Thymus (tissue), 11 donors: ENCODE data around the gene SEZ6. TPM values are rescaled to one million over a fixed set of nuclear protein-coding genes. Genes with fewer than 3 reads are reported as not detected.

Source experiments
- DNase-seq, 9 donors: peaks; one replicate each; pipeline ENCODE4 v3.0.0-alpha.2; 2013; ENCODE audit warnings: low spot score in 9 of 9, low read depth in 6 of 9, missing footprints in 1 of 9
- H3K27ac ChIP-seq, 2 donors: one replicate each; pipeline ENCODE4 v1.5.1; 2013; ENCODE audit warnings: control low read depth in 1 of 2, low read depth in 1 of 2, low read length in 1 of 2, mild to moderate bottlenecking in 1 of 2, moderate library complexity in 1 of 2
- H3K27me3 ChIP-seq, 2 donors: one replicate each; pipeline ENCODE4 v1.5.1; 2013; ENCODE audit warnings: low read length in 1 of 2; ENCODE audit not compliant: control insufficient read depth in 2 of 2, insufficient read depth in 1 of 2
- H3K36me3 ChIP-seq, 2 donors: one replicate each; pipeline ENCODE4 v1.5.1; 2013; ENCODE audit warnings: low read length in 1 of 2, mild to moderate bottlenecking in 1 of 2, moderate library complexity in 1 of 2; ENCODE audit not compliant: control insufficient read depth in 2 of 2, insufficient read depth in 2 of 2
- H3K4me1 ChIP-seq, 2 donors: one replicate each; pipeline ENCODE4 v1.5.1; 2013; ENCODE audit warnings: low read length in 2 of 2; ENCODE audit not compliant: control insufficient read depth in 2 of 2, insufficient read depth in 2 of 2
- H3K4me3 ChIP-seq, 2 donors: one replicate each; pipeline ENCODE4 v1.5.1; 2013; ENCODE audit warnings: low read length in 2 of 2, control low read depth in 1 of 2, mild to moderate bottlenecking in 1 of 2
- H3K9me3 ChIP-seq, 2 donors: one replicate each; pipeline ENCODE4 v1.5.1; 2013; ENCODE audit warnings: low read length in 1 of 2, mild to moderate bottlenecking in 1 of 2; ENCODE audit not compliant: control insufficient read depth in 2 of 2, insufficient read depth in 1 of 2
- whole genome bisulfite sequencing: extraction: QIAGEN DNeasy Blood & Tissue Kit; methylation state at CpG from one replicate; pipeline ENCODE4 v1.1.7; 2013; 5-methylcytosine and 5-hydroxymethylcytosine counted together
- polyA plus RNA-seq: library from polyadenylated mRNA; stranded (reverse); fragments of 200-250 nt; gene quantifications from one replicate; pipeline ENCODE4 v1.2.3, GENCODE V29; 2013
- total RNA-seq: library from RNA; stranded (reverse); fragments of 120-200 nt; gene quantifications from one replicate; pipeline ENCODE4 v1.2.4, GENCODE V29; 2013
- donor health status: healthy.

The SEZ6 gene
- total and polyA plus RNA-seq, 2 donors = 0.09 to 0.48 TPM

DNA sequence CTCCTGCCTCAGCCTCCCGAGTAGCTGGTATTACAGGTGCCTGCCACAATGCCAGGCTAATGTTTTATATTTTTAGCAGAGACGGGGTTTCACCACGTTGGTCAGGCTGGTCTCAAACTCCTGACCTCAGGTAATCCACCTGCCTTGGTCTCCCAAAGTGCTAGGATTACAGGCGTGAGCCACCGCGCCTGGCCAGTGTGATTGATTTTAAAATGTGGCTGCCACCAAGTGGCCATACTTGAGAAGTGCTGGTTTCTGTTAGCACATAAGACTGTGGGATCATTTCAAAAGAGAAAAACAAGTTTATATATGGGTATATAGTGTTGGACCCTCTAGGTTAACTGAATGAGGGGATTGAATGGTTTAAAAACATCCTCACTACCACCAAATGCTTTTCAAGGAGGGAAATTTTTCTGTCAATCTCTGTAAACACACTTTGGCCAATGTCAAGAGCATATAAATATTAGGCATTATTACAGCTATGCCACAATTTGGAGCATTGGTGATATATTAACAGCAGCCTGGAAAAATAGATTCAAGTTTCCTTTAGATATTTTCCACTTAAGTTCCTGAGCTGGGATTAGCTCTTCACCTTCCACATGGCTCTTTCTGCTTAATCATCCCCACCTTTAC lies 89.4 kb downstream of the SEZ6 start:
- no peaks in the 10 kb centered on the region for H3K27me3 ChIP-seq
- H3K27ac ChIP-seq = no peak overlapping the region
- H3K4me3 ChIP-seq = no peak overlapping the region
- peaks cover 88 to 93% of the 10 kb centered on the region in 2 donors for H3K36me3 ChIP-seq
- no peaks in the 10 kb centered on the region for H3K4me1 ChIP-seq
- WGBS = 79% methylated on average over 6 of the region's 6 CpGs
- DNase-seq = peak in 2 of 9 donors; percentile 28 to 48
- no peaks in the 10 kb centered on the region for H3K9me3 ChIP-seq

DNA sequence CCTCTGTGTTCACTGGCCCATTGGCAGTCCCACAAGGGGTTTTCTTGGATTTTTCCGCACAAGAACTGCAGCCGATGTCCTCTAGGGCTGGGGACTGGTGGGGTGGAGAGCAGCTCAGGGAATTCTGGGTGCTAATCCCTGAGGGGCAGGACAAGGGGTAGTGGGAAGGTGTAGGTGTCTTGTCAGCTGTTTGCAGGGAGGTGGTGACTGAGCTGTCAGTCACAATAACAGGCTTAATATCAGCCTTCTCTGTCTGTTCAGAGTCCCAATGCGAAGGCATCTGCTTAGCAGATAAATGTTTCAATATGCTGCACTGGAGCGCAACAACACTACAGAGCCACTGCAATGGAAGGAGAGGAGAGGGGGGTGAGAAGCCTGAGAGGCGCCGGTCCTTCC lies 92.9 kb downstream of the SEZ6 start:
- DNase-seq = no peak
- 98% methylated on average over 6 of the region's 6 CpGs for whole genome bisulfite sequencing
- H3K4me1 ChIP-seq = no peaks in the 10 kb centered on the region
- H3K27ac ChIP-seq = no peak overlapping the region
- H3K36me3 ChIP-seq = peaks cover 95 to 99% of the 10 kb centered on the region in 2 donors
- no peaks in the 10 kb centered on the region for H3K27me3 ChIP-seq
- H3K9me3 ChIP-seq = no peaks in the 10 kb centered on the region
- H3K4me3 ChIP-seq = no peak overlapping the region

DNA sequence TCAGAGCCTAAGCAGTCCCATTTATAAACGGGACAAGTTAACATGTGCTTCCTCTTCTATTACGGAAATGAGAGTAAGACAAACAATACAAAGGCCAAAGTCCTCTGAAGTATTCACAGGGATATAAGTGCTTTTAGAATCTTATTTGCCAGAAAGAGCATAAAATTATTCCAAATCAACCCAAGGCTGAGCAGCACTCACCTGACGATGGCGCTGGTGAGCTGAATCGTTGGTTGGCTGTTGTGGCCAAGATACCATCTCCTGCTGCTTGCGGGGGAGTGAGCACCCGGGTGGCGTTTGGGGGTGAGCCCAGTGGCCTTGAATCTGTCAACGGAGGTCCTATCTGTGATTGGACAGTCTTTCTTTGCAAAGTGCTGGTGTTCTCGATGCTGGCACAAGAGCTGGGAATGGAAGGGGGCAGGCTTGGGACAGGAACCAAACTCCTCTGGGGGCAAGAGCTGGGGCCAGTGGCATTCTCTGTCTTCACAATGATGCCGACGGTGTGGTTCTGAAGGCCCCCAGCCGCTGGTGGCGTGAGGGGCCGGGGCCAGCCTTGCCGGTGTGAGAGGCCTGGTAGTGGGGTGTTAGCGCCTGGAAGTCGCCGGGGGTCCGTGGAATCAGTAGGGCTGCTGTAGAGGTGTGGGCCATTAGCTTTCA lies 93.4 kb downstream of the SEZ6 start:
- no peak for DNase-seq
- WGBS = 95% methylated on average over 20 of the region's 20 CpGs

GRCh38 chr17:28911411-28912045 lies 94.3 kb downstream of the SEZ6 start:
- H3K4me3 ChIP-seq = no peak overlapping the region
- no peaks in the 10 kb centered on the region for H3K27me3 ChIP-seq
- no peak for DNase-seq
- peaks cover 95 to 98% of the 10 kb centered on the region in 2 donors for H3K36me3 ChIP-seq
- 98% methylated on average over 13 of the region's 13 CpGs for WGBS
- no peaks in the 10 kb centered on the region for H3K4me1 ChIP-seq
- no peak overlapping the region for H3K27ac ChIP-seq
- H3K9me3 ChIP-seq = no peaks in the 10 kb centered on the region

More for the DNA sequence above, 93.4 kb downstream of the SEZ6 start:
- H3K27ac ChIP-seq = no peak overlapping the region
- H3K36me3 ChIP-seq = peaks cover 95 to 99% of the 10 kb centered on the region in 2 donors
- no peaks in the 10 kb centered on the region for H3K4me1 ChIP-seq
- no peaks in the 10 kb centered on the region for H3K27me3 ChIP-seq
- H3K4me3 ChIP-seq = no peak overlapping the region
- no peaks in the 10 kb centered on the region for H3K9me3 ChIP-seq

DNA sequence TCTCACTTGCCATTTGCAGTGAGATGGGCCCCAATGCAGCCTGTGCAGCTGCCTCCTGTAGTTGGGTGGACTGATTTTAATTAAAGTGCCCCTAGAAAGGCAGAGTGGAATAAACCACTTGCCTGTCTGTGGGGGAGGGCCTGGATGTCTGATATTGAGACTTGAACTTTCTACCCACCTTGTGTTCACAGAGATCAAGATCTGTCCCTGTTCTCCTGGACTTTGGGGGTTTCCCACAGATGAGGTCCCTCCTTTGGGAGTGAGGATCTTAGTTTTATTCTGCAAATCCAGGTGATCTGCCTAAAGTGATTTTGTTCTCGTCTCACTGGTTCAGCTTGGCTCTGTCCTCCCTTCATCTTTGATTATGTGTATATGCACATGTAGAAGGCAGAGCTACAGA lies 95.3 kb downstream of the SEZ6 start:
- Histone ChIP-seq H3K4me3 (no peak overlapping the region), H3K4me1 (no peaks in the 10 kb centered on the region), H3K27ac (no peak overlapping the region), H3K9me3 (no peaks in the 10 kb centered on the region), H3K36me3 (peaks cover 94 to 98% of the 10 kb centered on the region in 2 donors), H3K27me3 (no peaks in the 10 kb centered on the region)
- 98% methylated on average over 1 of the region's 1 CpG for WGBS
- no peak for DNase-seq

- Histone ChIP-seq H3K4me3 (no peak overlapping the region), H3K36me3 (peaks cover 78 to 89% of the 10 kb centered on the region in 2 donors), H3K27me3 (no peaks in the 10 kb centered on the region), H3K4me1 (no peaks in the 10 kb centered on the region), H3K9me3 (no peaks in the 10 kb centered on the region), H3K27ac (no peak overlapping the region)
- 97% methylated on average over 6 of the region's 6 CpGs for WGBS
- DNase-seq = no peak
These were observed 97.1 kb downstream of the SEZ6 start for GRCh38 chr17:28908640-28909167.

GRCh38 chr17:28907709-28908475 lies 97.9 kb downstream of the SEZ6 start:
- no peak for DNase-seq
- Histone ChIP-seq H3K9me3 (no peaks in the 10 kb centered on the region), H3K27me3 (no peaks in the 10 kb centered on the region), H3K4me1 (peaks cover 0 to 4% of the 10 kb centered on the region in 2 donors), H3K36me3 (peaks cover 70 to 81% of the 10 kb centered on the region in 2 donors), H3K4me3 (no peak overlapping the region), H3K27ac (no peak overlapping the region)
- 95% methylated on average over 3 of the region's 3 CpGs for WGBS

DNA sequence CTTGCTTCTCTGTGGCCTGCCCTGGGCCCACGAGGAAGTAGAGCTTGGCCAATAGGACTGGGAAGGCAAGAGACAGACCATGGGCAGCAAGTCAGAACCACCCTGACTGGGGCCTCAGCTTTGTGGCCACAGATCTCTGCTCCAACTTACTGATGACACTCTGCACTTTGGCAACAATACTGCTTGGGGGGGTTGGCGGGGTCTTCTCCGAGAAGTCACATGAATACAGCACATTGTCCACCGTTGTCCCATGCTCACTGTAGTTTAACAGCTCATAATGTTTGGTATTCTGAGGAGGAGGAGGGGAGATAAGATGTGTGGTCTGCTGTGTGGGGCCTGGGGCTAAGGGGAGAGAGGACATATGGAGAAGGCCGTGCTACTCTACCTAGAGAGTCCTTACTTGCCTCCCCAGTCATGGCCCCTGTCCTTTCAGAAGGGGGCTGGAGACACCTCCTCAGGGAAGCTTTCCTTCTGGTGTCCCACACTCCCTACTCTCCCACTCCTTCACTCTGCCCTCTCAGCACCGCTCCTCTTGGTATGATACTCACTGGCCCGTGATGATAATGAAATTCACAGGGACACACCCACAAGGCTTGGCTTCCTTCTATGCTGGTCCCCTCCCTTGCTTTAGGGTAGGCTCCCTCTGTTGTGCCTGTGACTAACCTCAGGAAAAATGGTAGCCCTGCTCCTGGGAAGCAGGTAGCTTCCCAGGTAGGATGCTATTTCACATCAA lies 99.0 kb downstream of the SEZ6 start:
- DNase-seq = no peak
- H3K4me1 ChIP-seq = peaks cover 4 to 9% of the 10 kb centered on the region in 2 donors
- H3K36me3 ChIP-seq = peaks cover 59 to 71% of the 10 kb centered on the region in 2 donors
- H3K27me3 ChIP-seq = no peaks in the 10 kb centered on the region
- WGBS = 95% methylated on average over 7 of the region's 7 CpGs
- no peak overlapping the region for H3K4me3 ChIP-seq
- no peaks in the 10 kb centered on the region for H3K9me3 ChIP-seq
- no peak overlapping the region for H3K27ac ChIP-seq
